T-helper 22 cell (primary cell): Measurements from ENCODE around the gene ZNF543.
"Not testable (repeated sequence)": the region's sequence is repeated elsewhere in the genome, so short reads cannot be mapped to it uniquely, and the experiment has no call there.

Experiments used
- DNase-seq: peaks from one replicate; pipeline ENCODE4 v3.0.0-alpha.2; 2020; ENCODE audit warnings: low read depth

The ZNF543 gene

DNA sequence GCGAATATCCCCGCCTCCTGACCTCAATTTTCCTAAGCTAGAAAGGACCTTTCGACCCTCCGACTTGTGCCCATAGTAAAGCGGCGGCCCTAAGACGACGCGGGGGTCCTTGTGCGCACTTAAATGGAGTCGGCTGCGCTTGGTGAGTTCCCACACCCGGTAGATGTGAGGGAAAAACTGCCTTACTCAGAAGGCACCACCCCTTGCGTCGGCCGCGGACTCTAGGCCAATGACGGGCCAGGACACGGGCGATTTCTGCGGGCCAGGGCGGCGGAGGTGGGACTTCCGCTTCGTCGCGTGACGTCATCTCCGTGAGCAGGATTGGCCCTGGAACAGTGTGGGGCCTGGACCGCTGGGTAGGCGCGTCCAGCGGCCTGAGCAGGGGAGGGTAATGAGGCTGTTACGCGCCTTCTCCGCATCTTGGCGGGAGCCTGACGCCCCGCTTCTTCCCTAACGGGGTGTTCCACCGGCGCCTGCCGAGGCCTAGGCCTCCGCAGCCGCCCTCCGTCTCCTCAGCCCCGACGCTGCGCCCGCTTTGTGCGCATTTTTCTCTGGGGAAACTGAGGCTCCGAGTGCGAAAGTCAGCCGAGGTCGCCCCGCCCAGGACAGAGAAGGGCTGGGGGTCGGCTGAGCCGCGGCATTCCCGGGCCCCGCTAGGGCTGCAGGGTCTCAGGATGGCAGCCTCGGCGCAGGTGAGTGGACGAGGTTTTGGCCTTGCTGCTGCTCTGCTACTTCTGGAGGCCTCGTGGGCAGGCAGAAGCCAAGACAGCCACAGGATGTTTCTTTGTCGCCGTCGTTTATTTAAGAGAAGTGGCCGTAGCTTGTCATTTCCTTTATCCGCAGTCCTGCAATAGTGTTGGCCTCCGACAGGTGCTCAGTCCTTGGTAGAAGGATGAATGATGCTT, at the start of gene ZNF543:
TSS of gene ZNF543 (plus strand) at position 293 of the 905 bp plus-strand sequence. CDS start at position 675, 382 bp downstream.
- peak; percentile 76 for DNase-seq

DNA sequence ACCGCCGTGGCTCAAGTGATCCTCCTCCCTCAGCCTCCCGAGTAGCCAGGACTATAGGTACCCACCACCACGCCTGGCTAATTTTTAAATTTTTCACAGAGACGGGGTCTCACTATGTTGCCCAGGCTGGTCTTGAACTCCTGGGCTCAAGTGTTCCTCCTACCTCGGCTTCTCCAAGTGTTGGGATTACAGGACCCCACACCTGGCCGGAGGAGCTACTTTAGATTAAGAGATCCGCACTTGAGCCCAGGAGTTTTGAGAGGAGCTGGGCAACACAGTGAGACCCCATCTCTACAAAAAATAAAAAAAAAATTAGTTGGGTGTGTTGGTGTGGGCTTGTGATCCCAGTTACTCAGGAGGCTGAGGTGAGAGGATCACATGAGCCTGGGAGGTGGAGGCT, 49.0 kb upstream of the ZNF543 start:
- DNase-seq, result no peak

DNA sequence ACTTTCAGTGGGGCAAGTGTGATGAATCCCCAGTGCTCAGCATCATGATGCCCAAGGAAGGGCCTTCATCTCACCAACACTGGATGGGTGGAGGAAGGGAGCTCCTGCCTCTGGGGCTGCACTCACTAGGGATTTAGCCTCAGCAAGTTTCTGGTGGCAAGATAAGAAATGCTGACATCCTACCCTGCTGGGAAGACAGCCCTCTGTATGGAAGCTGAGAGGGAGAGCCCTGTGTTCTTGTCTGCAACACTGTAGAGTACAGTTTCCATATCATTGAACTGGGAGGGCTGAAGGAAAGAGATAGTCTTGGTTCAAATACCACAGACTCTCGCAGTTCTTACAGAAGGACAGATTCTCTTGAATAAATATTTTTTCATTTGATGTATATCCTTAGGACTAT, 47.3 kb upstream of the ZNF543 start:
- DNase-seq, result no peak

- no peak for DNase-seq
These were observed 43.8 kb upstream of the ZNF543 start for GRCh38 chr19:57276430-57276829.

DNA sequence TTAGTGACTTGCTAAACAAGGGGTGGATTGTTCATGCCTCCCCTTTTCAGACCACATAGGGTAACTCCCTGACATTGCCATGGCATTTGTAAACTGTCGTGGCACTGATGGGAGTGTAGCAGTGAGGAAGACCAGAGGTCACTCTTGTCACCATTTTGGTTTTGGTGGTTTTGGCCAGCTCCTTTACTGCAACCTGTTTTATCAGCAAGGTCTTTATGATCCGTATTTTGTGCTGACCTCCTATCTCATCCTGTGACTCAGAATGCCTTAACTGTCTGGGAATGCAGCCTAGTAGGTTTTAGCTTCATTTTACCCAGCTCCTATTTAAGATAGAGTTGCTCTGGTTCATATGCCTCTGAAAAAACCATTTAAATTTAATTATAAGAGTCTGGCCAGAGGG, 41.8 kb upstream of the ZNF543 start:
- DNase-seq, result not testable (repeated sequence)

- peak; percentile 59 for DNase-seq
These were observed 40.7 kb upstream of the ZNF543 start for GRCh38 chr19:57279418-57280164.

- DNase-seq, result peak; percentile 92
These were observed 39.9 kb upstream of the ZNF543 start, which contains the start of gene ZNF460 for GRCh38 chr19:57280165-57280961. Gene ZNF460 (plus strand): TSS chr19:57280485. CDS start chr19:57280807, 322 bp downstream.

DNA sequence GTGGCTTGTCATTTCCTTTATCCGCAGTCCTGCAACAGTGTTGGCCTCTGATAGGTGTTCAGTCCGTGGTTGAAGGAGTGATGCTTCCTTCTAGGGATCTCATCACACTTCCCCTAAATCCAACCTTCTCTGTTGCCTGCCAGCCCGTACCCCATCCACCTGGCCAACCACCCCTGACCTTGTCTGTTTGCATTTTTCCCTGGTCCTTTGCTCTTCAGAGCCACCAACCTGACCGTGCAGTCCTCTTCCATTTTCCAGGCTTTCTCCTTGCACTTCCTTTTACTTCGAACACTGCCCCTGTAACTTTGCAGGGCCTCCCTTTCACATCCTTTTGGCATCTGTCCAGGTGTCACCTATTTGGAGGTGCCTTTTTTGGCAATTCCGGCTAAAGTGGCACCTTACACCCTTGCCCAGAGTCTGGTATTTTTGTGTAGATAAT, 39.3 kb upstream of the ZNF543 start:
- DNase-seq, result no peak

DNA sequence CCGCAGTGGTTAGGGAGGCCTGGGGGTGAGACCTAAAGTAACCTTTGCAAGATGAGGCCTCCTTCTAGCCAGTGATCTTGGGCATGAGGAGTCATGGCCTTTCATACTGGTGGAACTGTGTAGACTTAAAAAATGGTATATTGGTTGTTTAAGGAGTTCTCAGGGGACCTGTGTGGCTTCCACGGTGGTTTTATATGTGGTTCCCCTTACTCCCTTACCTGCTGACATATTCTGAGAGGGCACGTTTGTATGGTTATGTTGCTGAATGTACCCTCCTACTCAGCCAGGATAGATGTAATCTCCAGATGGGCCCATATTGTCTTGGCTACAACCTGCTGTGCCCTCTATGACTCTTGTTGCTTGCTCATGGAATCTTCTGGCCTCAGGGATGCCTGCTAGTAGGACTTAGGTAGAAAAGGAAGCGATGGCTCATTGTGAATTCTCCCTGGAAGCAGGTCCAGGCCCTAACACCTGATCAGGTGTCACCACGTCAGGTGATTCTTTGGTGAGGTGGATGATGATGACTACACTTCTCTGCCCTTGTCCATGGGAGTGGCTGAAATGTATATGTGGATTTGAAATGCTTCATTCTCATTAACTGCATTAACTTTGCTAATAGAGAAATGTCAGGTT, 38.1 kb upstream of the ZNF543 start:
- no peak for DNase-seq

GRCh38 chr19:57288373-57288772, 31.9 kb upstream of the ZNF543 start:
- DNase-seq, result no peak

DNA sequence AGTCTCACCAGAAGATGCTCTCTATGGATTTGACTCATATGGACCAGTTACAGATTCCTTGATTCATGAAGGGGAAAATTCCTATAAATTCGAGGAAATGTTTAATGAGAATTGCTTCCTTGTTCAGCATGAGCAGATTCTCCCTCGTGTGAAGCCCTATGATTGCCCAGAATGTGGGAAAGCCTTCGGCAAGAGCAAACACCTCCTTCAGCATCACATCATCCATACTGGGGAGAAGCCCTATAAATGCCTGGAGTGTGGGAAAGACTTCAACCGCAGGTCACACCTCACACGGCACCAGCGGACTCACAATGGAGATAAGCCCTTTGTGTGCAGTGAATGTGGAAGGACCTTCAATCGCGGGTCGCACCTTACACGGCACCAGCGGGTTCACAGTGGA, 29.3 kb upstream of the ZNF543 start:
- no peak for DNase-seq

DNA sequence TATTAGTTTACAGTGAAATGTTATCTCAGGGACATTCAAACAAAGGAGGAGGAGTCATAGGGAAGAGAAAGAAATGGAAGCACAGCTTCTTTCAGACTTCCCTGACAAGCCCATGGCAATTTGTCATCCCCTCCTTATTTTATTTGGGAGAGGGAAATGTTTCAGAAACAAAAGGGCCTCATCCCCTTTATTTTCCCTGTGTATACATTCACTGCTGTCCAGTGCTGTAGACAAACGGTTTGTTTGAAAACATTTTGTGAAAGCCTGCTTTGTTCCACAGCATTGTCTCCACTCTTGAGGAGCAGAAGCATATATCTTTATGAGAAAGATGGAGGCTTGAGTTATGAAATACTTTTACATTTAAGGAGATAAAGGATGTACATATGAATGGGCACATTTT, 27.7 kb upstream of the ZNF543 start:
- DNase-seq, result no peak

GRCh38 chr19:57293719-57294118, 26.6 kb upstream of the ZNF543 start:
- no peak for DNase-seq

GRCh38 chr19:57302020-57302465, 18.2 kb upstream of the ZNF543 start:
- DNase-seq, result no peak

GRCh38 chr19:57302727-57303401, 17.4 kb upstream of the ZNF543 start:
- DNase-seq, result no peak

GRCh38 chr19:57305056-57305455, 15.2 kb upstream of the ZNF543 start:
- DNase-seq, result no peak

GRCh38 chr19:57308514-57308913, 11.8 kb upstream of the ZNF543 start:
- DNase-seq, result no peak

DNA sequence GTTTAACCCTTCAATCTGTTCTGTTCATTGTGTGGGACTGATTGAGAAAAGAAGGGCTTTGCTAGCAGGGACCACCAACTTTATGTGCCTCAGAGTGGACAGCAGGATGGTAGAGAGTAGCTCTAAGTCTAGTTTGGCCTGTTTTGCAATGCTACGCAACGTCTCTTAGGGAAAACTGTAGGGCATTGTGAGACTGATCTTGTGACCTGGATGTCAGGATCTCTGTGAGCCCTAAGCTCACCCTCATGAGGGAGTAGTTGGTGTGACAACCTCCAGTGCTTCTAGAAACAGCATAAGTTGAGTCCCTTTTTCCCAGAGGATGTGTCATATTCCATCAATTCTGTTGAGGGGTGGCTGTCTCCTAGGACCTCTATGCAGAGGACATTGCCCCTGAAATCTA, 9.5 kb upstream of the ZNF543 start:
- no peak for DNase-seq

DNA sequence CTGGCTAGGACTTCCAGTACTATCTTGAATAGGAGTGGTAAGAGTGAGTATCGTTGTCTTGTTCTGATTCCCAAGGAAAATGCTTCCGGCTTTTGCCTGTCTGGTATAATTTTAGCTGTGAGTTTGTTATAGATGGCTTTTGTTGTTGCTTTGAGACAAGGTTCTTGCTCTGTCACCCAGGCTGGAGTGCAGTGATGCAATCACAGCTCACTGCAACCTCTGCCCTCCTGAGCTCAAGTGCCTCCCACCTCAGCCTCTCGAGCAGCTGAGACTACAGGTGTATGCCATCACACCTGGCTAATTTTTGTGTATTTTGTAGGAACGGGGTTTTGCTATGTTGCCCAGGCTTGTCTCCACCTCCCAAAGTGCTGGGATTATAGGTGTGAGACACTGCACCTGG, 6.1 kb upstream of the ZNF543 start:
- no peak for DNase-seq

DNA sequence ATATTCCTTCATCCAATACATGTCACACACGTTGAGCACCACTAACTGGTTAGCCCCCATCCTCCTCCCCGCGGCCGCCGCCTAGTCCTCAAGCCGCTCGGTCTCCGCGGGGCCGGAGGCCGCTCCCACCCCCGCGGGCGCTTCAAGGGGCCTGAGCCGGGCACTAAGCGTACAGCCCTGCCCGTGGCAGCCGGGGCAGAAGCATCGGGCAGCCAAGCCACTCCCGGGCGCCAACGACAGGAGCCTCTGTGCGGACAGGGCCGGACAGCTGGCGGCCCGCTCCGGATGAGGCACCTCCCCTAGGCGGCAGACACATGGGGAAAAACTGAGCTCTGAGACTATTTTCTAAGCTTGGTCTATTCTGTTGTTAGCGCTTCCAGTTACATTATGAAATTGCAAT, 2.8 kb upstream of the ZNF543 start:
- DNase-seq, result no peak

DNA sequence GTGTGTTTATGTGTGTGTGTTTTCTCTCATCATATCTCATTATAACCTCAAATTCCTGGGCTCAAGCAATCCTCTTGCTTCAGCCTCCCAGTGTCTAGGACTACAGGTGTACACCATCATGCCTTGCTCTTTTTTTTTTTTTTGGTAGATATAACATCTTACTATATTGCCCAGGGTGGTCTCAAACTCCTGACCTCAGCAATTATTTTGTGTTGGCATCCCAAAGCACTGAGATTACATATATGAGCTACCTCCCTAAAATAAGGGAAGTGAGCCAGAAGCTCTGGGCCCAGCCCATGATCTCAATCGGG, 448 bp upstream of the ZNF543 start:
- no peak for DNase-seq
